Kidney (tissue), 14 donors: ENCODE results near the gene SERINC5. TPM values are rescaled to one million over a fixed set of nuclear protein-coding genes. Genes with fewer than 3 reads are reported as not detected.

Experiments
- DNase-seq, 5 donors: peaks; one replicate each; pipeline ENCODE4 v3.0.0-alpha.2; 2013 to 2020
- FAIRE-seq: peaks from 2 replicates; lab custom pipeline; 2012; peaks lifted over from hg19 to GRCh38; lab: Jason Lieb, UNC
- H3K27ac ChIP-seq, 2 donors: one replicate each; pipeline ENCODE4 v1.7.0; 2013; ENCODE audit warnings: low read depth in 2 of 2, low read length in 2 of 2, inconsistent platforms in 1 of 2
- H3K27me3 ChIP-seq: one replicate; pipeline ENCODE4 v1.7.1; 2013; ENCODE audit warnings: low read length, inconsistent platforms; ENCODE audit not compliant: control insufficient read depth, insufficient read depth
- H3K36me3 ChIP-seq, 3 donors: one replicate each; pipeline versions ENCODE4 v1.7.0 to v1.7.1; 2013; ENCODE audit warnings: low read length in 3 of 3, control low read depth in 1 of 3, inconsistent platforms in 1 of 3; ENCODE audit not compliant: insufficient read depth in 3 of 3, control insufficient read depth in 2 of 3
- H3K4me1 ChIP-seq, 3 donors: one replicate each; pipeline versions ENCODE4 v1.7.0 to v1.7.1; 2013; ENCODE audit warnings: low read length in 3 of 3, inconsistent platforms in 1 of 3, low read depth in 1 of 3; ENCODE audit not compliant: control insufficient read depth in 2 of 3, insufficient read depth in 2 of 3
- H3K4me3 ChIP-seq, 3 donors: one replicate each; pipeline versions ENCODE4 v1.7.0 to v1.8.1; 2013; ENCODE audit warnings: low read length in 3 of 3, control low read depth in 1 of 3, inconsistent platforms in 1 of 3
- H3K9ac ChIP-seq, 3 donors: one replicate each; pipeline versions ENCODE4 v1.7.0 to v1.7.1; 2013; ENCODE audit warnings: low read length in 3 of 3, control low read depth in 1 of 3, inconsistent platforms in 1 of 3
- H3K9me3 ChIP-seq, 3 donors: one replicate each; pipeline versions ENCODE4 v1.7.0 to v1.7.1; 2013; ENCODE audit warnings: low read length in 3 of 3, control low read depth in 1 of 3, inconsistent platforms in 1 of 3; ENCODE audit not compliant: control insufficient read depth in 2 of 3, insufficient read depth in 1 of 3
- CTCF ChIP-seq: IDR thresholded peaks from 3 replicates; pipeline ENCODE4 v1.5.1; 2012; ENCODE audit warnings: mild to moderate bottlenecking, moderate library complexity, borderline replicate concordance; ENCODE audit not compliant: insufficient read depth; ENCODE audit errors: extremely low read depth
- intact Hi-C: fragments of 100-400 bp; cut with DNase I; formaldehyde crosslinking; loops from one replicate; pipeline ENCODE4 v1.11.1; 2022
- polyA plus RNA-seq: library from polyadenylated mRNA; stranded (reverse); fragments of 350-450 nt; fragmentation: Illumina TruSeq; extraction: RNeasy Lipid Tissue Mini Kit (QIAGEN cat#74804); gene quantifications from one replicate; pipeline ENCODE4 v1.2.3, GENCODE V29; 2014; ENCODE audit warnings: low read depth, low replicate concordance; ENCODE audit not compliant: insufficient read depth
- total RNA-seq: library from RNA; stranded (reverse); fragmentation: NEBNext Ultra II Directional; extraction: Animal tissue kit (Norgen Biotek cat#: 25700); gene quantifications from one replicate; pipeline ENCODE4 v1.2.1, GENCODE V29; 2021
- donor health status: control.
- donor health status: control.
- donor health status: control.
- donor health status: control.
- donor health status: control.
- donor health status: DM: yes; HTN: yes; CAD: no.
- donor health status: Normal renal cell carcinoma (clear cell type).

The SERINC5 gene
- total and polyA plus RNA-seq, 2 donors from 2014 or later, result 3.9 to 23.8 TPM

GRCh38 chr5:80151890-80152289 lies 104.0 kb downstream of the SERINC5 start:
- H3K4me1 ChIP-seq, result no peaks in the 10 kb centered on the region
- no peak for DNase-seq
- no peak overlapping the region for H3K4me3 ChIP-seq
- intact Hi-C loops, result no loop called here
- H3K27ac ChIP-seq, result no peak overlapping the region
- no peak overlapping the region for H3K9ac ChIP-seq
- FAIRE-seq, result no peak
- no peak for TF ChIP-seq CTCF
- no peaks in the 10 kb centered on the region for H3K9me3 ChIP-seq
- H3K27me3 ChIP-seq, result no peaks in the 10 kb centered on the region
- H3K36me3 ChIP-seq, result peaks cover 0 to 5% (median 2%) of the 10 kb centered on the region in 3 donors

- Histone ChIP-seq H3K4me1 (no peaks in the 10 kb centered on the region), H3K4me3 (no peak overlapping the region), H3K36me3 (peaks cover 0 to 5% (median 2%) of the 10 kb centered on the region in 3 donors), H3K27ac (no peak overlapping the region), H3K9me3 (no peaks in the 10 kb centered on the region), H3K9ac (no peak overlapping the region), H3K27me3 (no peaks in the 10 kb centered on the region)
- no peak for TF ChIP-seq CTCF
- intact Hi-C loops, result no loop called here
- no peak for FAIRE-seq
- DNase-seq, result no peak
These were observed 105.1 kb downstream of the SERINC5 start for GRCh38 chr5:80150731-80151130.

GRCh38 chr5:80149161-80149609 lies 106.7 kb downstream of the SERINC5 start:
- no peaks in the 10 kb centered on the region for H3K4me1 ChIP-seq
- no peak for DNase-seq
- no peak overlapping the region for H3K27ac ChIP-seq
- no peaks in the 10 kb centered on the region for H3K27me3 ChIP-seq
- intact Hi-C loops, result no loop called here
- no peak for TF ChIP-seq CTCF
- no peak for FAIRE-seq
- H3K4me3 ChIP-seq, result no peak overlapping the region
- peaks cover 0 to 5% (median 2%) of the 10 kb centered on the region in 3 donors for H3K36me3 ChIP-seq
- H3K9me3 ChIP-seq, result no peaks in the 10 kb centered on the region
- H3K9ac ChIP-seq, result no peak overlapping the region

GRCh38 chr5:80147119-80147815 lies 108.6 kb downstream of the SERINC5 start:
- H3K27ac ChIP-seq, result no peak overlapping the region
- FAIRE-seq (no peak), DNase-seq (no peak)
- TF ChIP-seq CTCF, result no peak
- peaks cover 0 to 2% (median 0%) of the 10 kb centered on the region in 3 donors for H3K4me1 ChIP-seq
- H3K4me3 ChIP-seq, result no peak overlapping the region
- H3K27me3 ChIP-seq, result no peaks in the 10 kb centered on the region
- intact Hi-C loops, result no loop called here
- peaks cover 0 to 5% (median 2%) of the 10 kb centered on the region in 3 donors for H3K36me3 ChIP-seq
- H3K9me3 ChIP-seq, result no peaks in the 10 kb centered on the region
- H3K9ac ChIP-seq, result no peak overlapping the region
